Heart left ventricle (tissue), 16 donors: Measurements from ENCODE around the gene PDE6B. TPM values are rescaled to one million over a fixed set of nuclear protein-coding genes. Genes with fewer than 3 reads are reported as not detected.

Experiments used
- ATAC-seq, 4 donors: fragments of 200-7000 bp; cut with Tn5 transposase; one replicate each; pipeline ENCODE4 v1.9.1; 2020 to 2022; ENCODE audit warnings: moderate library complexity in 4 of 4, mild to moderate bottlenecking in 3 of 4, moderate number of reproducible peaks in 1 of 4
- DNase-seq, 5 donors: peaks; one replicate each; pipeline ENCODE4 v3.0.0-alpha.2; 2020
- H3K27ac ChIP-seq, 12 donors: fragments of 200-600 bp; sonication (generic) in 4 of 12; one replicate each; pipeline versions ENCODE4 v1.5.0 to v1.8.0; 2016 to 2022; ENCODE audit warnings: mild to moderate bottlenecking in 2 of 12
- H3K27me3 ChIP-seq, 9 donors: fragments of 200-600 bp; sonication (generic) in 2 of 9; one replicate each; pipeline versions ENCODE4 v1.5.1 to v1.8.0; 2016 to 2022; ENCODE audit warnings: mild to moderate bottlenecking in 3 of 9
- H3K36me3 ChIP-seq, 9 donors: fragments of 200-600 bp; sonication (generic) in 2 of 9; one replicate each; pipeline versions ENCODE4 v1.5.0 to v1.8.0; 2018 to 2022; ENCODE audit warnings: mild to moderate bottlenecking in 2 of 9
- H3K4me1 ChIP-seq, 12 donors: fragments of 200-600 bp; sonication (generic) in 4 of 12; one replicate each; pipeline versions ENCODE4 v1.5.0 to v1.8.0; 2016 to 2022; ENCODE audit warnings: mild to moderate bottlenecking in 3 of 12
- H3K4me3 ChIP-seq, 12 donors: fragments of 200-600 bp; sonication (generic) in 4 of 12; one replicate each; pipeline versions ENCODE4 v1.5.0 to v1.8.0; 2017 to 2022; ENCODE audit warnings: mild to moderate bottlenecking in 9 of 12, moderate library complexity in 4 of 12
- H3K9me3 ChIP-seq, 12 donors: fragments of 200-600 bp; sonication (generic) in 4 of 12; one replicate each; pipeline versions ENCODE4 v1.5.0 to v1.8.0; 2016 to 2022; ENCODE audit warnings: mild to moderate bottlenecking in 1 of 12
- CTCF ChIP-seq, 12 donors: fragments of 200-600 bp; sonication (generic) in 4 of 12; IDR thresholded peaks; one replicate each; pipeline versions ENCODE4 v1.5.0 to v1.8.0; 2018 to 2022; ENCODE audit warnings: antibody characterized with exemption in 12 of 12, mild to moderate bottlenecking in 5 of 12
- POLR2A ChIP-seq, 2 donors: fragments of 450-650 bp; IDR thresholded peaks; one replicate each; pipeline ENCODE4 v1.6.1; 2017; ENCODE audit warnings: antibody characterized with exemption in 2 of 2, mild to moderate bottlenecking in 2 of 2, moderate library complexity in 2 of 2
- WGBS, 4 donors: extraction: QIAGEN DNeasy Blood & Tissue Kit in 2 of 4; methylation state at CpG; one replicate each; pipeline versions ENCODE4 v1.1.5 to v1.1.7; 2013 to 2018; 5-methylcytosine and 5-hydroxymethylcytosine counted together
- intact Hi-C, 10 donors: fragments of 100-400 bp; cut with DNase I; formaldehyde crosslinking; loops; one replicate each; pipeline versions ENCODE4 v1.11.1 to v1.14.2; 2022
- polyA plus RNA-seq, 2 donors: library from polyadenylated mRNA; stranded (reverse); fragments of 200-250 nt; gene quantifications; one replicate each; pipeline ENCODE4 v1.2.3, GENCODE V29; 2013
- total RNA-seq, 9 donors: library from RNA; depleted of rRNA in 2 of 9; stranded (reverse); fragments of >200 nt in 2 of 9; fragmentation: NEBNext Ultra II Directional in 3 of 9; extraction: Animal tissue kit (Norgen Biotek cat#: 25700) in 3 of 9; gene quantifications; one replicate each; pipeline versions ENCODE4 v1.1.0 to v1.2.4, GENCODE V29; 2016 to 2023
- donor health status: ischemic (EF 13 %, LVEDD 7.1; RV severe dilation, severe dysfunction).
- donor health status: healthy with polysubstance abuse.
- donor health status: DM: no; HTN: yes; CAD: no.
- donor health status: DM: no; HTN: no; CAD: no.
- donor health status: ischemic (EF 25% LVEDD 6.9; RV normal size, moderate dysfunction).
- donor health status: ischemic (EF 25% LVEDD 5.7; RV mildly dilated, moderate dysfunction).
- donor health status: healthy.
- donor health status: DM: yes; HTN: yes; CAD: no.
- donor health status: ischemic (EF 35%, LVEDD 5.7; RV mildly dilated, moderate dysfunction).
- donor health status: nonischemic (EF 11% LVEDD 7.7; RV severe dilation, severe dysfunction).
- donor health status: DM: yes; HTN: yes; CAD: no.
- donor health status: PGD.
- donor health status: ischemic (EF 29% LVEDD 5.4; RV normal size, mild dysfunction).
- donor health status: nonischemic (EF 23%, LVEDD 6.1; RV moderate dilation, normal function).

Gene PDE6B
- total and polyA plus RNA-seq, 11 donors, result 0.61 to 8.4 (median 3.5) TPM

GRCh38 chr4:659851-660250 is 34.5 kb downstream of the PDE6B start:
- ATAC-seq, result no peak
- Histone ChIP-seq H3K4me1 (peaks cover 0 to 15% (median 3%) of the 10 kb centered on the region in 12 donors), H3K36me3 (no peaks in the 10 kb centered on the region), H3K4me3 (no peak overlapping the region), H3K9me3 (no peaks in the 10 kb centered on the region), H3K27ac (no peak overlapping the region), H3K27me3 (peaks cover 0 to 16% (median 0%) of the 10 kb centered on the region in 9 donors)
- WGBS, 4 donors, result 94 to 95% (median 94%) methylated on average over 8 of the region's 8 CpGs
- intact Hi-C loops, result no loop called here
- DNase-seq, result peak in 1 of 5 donors; percentile 17
- TF ChIP-seq POLR2A (IDR thresholded peaks at IDR 0.05) (no peak), CTCF (IDR thresholded peaks at IDR 0.05) (no peak)

GRCh38 chr4:660401-660800 is 35.0 kb downstream of the PDE6B start:
- Histone ChIP-seq H3K36me3 (no peaks in the 10 kb centered on the region), H3K27me3 (peaks cover 0 to 16% (median 0%) of the 10 kb centered on the region in 9 donors), H3K27ac (no peak overlapping the region), H3K9me3 (no peaks in the 10 kb centered on the region), H3K4me3 (no peak overlapping the region), H3K4me1 (peaks cover 0 to 15% (median 3%) of the 10 kb centered on the region in 12 donors)
- intact Hi-C loops, result no loop called here
- TF ChIP-seq CTCF (IDR thresholded peaks at IDR 0.05) (no peak), POLR2A (IDR thresholded peaks at IDR 0.05) (no peak)
- DNase-seq, result peak in 2 of 5 donors; percentile 17 to 46
- no peak for ATAC-seq
- WGBS, 4 donors, result 91 to 98% (median 95%) methylated on average over 10 of the region's 10 CpGs

- intact Hi-C loops, result no loop called here
- Histone ChIP-seq H3K27me3 (peaks cover 0 to 16% (median 0%) of the 10 kb centered on the region in 9 donors), H3K4me1 (peaks cover 0 to 15% (median 3%) of the 10 kb centered on the region in 12 donors), H3K4me3 (no peak overlapping the region), H3K9me3 (no peaks in the 10 kb centered on the region), H3K36me3 (no peaks in the 10 kb centered on the region), H3K27ac (no peak overlapping the region)
- TF ChIP-seq POLR2A (IDR thresholded peaks at IDR 0.05), result no peak
- TF ChIP-seq CTCF (IDR thresholded peaks at IDR 0.05), result no peak
- WGBS, 4 donors, result 87 to 91% (median 88%) methylated on average over 3 of the region's 3 CpGs
- DNase-seq (no peak), ATAC-seq (no peak)
These were observed 35.9 kb downstream of the PDE6B start for GRCh38 chr4:661231-661630.

- Histone ChIP-seq H3K9me3 (no peaks in the 10 kb centered on the region), H3K4me1 (peaks cover 0 to 15% (median 3%) of the 10 kb centered on the region in 12 donors), H3K36me3 (no peaks in the 10 kb centered on the region), H3K27ac (no peak overlapping the region), H3K27me3 (peaks cover 0 to 16% (median 0%) of the 10 kb centered on the region in 9 donors), H3K4me3 (no peak overlapping the region)
- ATAC-seq, result no peak
- DNase-seq, result peak in 3 of 5 donors; percentile 12 to 51 (median 14)
- 96 to 97% (median 97%) methylated on average over 26 to 42 of the region's 42 CpGs for WGBS, 4 donors
- no peak for TF ChIP-seq CTCF (IDR thresholded peaks at IDR 0.05)
- TF ChIP-seq POLR2A (IDR thresholded peaks at IDR 0.05), result no peak
- intact Hi-C loops, result no loop called here
These were observed 36.7 kb downstream of the PDE6B start for GRCh38 chr4:661881-662761.
